Erythroblast (primary cell): Measurements from ENCODE around the gene NAP1L4.

Experiments used
- GATA1 ChIP-seq: IDR thresholded peaks from 2 replicates; pipeline ENCODE4 v1.6.1; 2011; ENCODE audit warnings: low read depth, mild to moderate bottlenecking, control low read depth, low read length, moderate library complexity
- POLR2A ChIP-seq: IDR thresholded peaks from 2 replicates; pipeline ENCODE4 v1.6.1; 2011; ENCODE audit warnings: mild to moderate bottlenecking, low read length

- TF ChIP-seq POLR2A (no peak), GATA1 (no peak)
Measured at GRCh38 chr11:2963112-2963754, 28.9 kb downstream of the NAP1L4 start.
